ENCODE measurements around the gene NT5DC3. TPM values are rescaled to one million over a fixed set of nuclear protein-coding genes. Genes with fewer than 3 reads are reported as not detected.
A peak's percentile ranks its signal among the peaks of the same experiment; 100 is the strongest.

Gene NT5DC3
- 2.2 TPM for polyA plus RNA-seq (2013, experiment 1 of 2)
- polyA plus RNA-seq (2013, experiment 2 of 2): 2.2 TPM

DNA sequence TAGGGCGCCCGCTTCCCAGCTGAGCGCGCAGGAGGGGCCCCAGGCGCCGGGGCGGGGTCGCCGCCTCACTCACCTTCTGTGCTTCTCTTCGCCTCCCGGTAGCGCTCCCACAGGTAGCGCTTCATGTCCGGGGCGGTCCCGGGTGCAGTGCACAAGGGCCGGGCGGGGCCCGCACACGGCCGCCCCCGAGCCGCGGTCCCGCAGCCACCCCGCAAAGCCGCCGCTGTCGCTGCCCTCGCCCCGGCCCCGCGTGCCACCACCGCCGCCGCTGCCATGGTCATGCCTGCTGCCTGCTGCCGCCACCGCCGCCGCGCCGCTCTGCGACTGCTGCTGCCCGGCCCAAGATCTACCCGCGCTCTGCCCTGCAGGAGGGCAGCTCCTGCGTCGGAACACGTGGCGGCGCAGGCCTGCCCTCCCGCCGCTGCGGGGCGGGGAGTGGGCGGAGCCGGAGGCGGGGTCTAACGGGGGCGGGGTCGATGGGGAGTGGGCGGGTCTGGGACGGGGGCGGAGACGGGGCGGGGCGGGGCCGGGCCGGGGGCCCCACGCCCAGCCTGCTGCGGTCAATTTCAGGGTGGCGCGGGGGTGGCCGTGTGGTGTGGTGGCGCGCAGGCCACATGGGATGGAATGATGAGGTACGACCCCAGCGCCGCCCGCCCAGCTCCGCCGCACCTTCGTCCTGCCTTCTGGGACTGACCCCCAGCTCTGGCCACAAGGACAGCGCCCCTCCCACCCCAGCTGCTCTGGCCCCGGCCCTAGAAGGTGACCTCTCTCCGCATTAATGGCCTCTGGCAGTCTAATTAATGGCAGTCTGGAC is at the start of gene NT5DC3:
Gene NT5DC3 (minus strand): TSS at position 359 of the 814 bp plus-strand sequence. CDS start 78 bp downstream, at position 281.
- H3K79me1 ChIP-seq (ENCODE audit: low read depth, low read length): no peaks in the 10 kb centered on the region
- WGBS, 2 donors (ENCODE audit: extremely low coverage in 2 of 2, insufficient read length in 2 of 2, insufficient replicate concordance in 1 of 2): no CpG with 5 or more reads among the region's 86 CpGs
- peak within 1 kb of the TSS; percentile 72 to 87 for H3K4me3 ChIP-seq (ENCODE audit: low read length in 2 of 2)
- peaks cover 0 to 7% (median 7%) of the 10 kb centered on the region in 3 experiments for H3K27me3 ChIP-seq (ENCODE audit: control insufficient read depth in 3 of 3, insufficient read depth in 3 of 3, low read depth in 1 of 3, low read length in 3 of 3)
- peak within 1 kb of the TSS; percentile 92 for H3K18ac ChIP-seq (ENCODE audit: low read length)
- no peak within 1 kb of the TSS for H3K14ac ChIP-seq (ENCODE audit: low read length)
- peaks cover 0 to 1% of the 10 kb centered on the region in 2 donors for H3K4me1 ChIP-seq (ENCODE audit: control insufficient read depth in 2 of 2, insufficient read depth in 1 of 2, low read depth in 1 of 2, low read length in 2 of 2)
- H3K27ac ChIP-seq (replicated peaks; ENCODE audit: low read length): no peak within 1 kb of the TSS
- no peak within 1 kb of the TSS for H2BK5ac ChIP-seq (ENCODE audit: low read length)
- peak within 1 kb of the TSS; percentile 98 for H2AFZ ChIP-seq (ENCODE audit: low read length)
- H2BK15ac ChIP-seq (ENCODE audit: low read length): peak within 1 kb of the TSS; percentile 52
- peak within 1 kb of the TSS; percentile 95 for H3K9ac ChIP-seq (ENCODE audit: low read depth, low read length, poor library complexity)
- H4K8ac ChIP-seq (ENCODE audit: low read depth, low read length): no peak within 1 kb of the TSS
- H3K4me2 ChIP-seq (ENCODE audit: insufficient read depth, low read length, poor library complexity, severe bottlenecking): peak within 1 kb of the TSS; percentile 99
- no peaks in the 10 kb centered on the region for H3K36me3 ChIP-seq (replicated peaks in 1 of 2; ENCODE audit: control insufficient read depth in 2 of 2, insufficient read depth in 2 of 2, low read length in 2 of 2)
- H3K4ac ChIP-seq (ENCODE audit: low read length): no peak within 1 kb of the TSS
- no peak within 1 kb of the TSS for H2BK120ac ChIP-seq (ENCODE audit: low read depth, low read length)
- H2BK12ac ChIP-seq (ENCODE audit: low read length): no peak within 1 kb of the TSS
- peak within 1 kb of the TSS; percentile 53 for H2AK5ac ChIP-seq (ENCODE audit: low read depth, low read length)
- peak within 1 kb of the TSS; percentile 100 for H3K23ac ChIP-seq (ENCODE audit: low read depth, low read length, poor library complexity)
- H4K91ac ChIP-seq (ENCODE audit: low read depth, low read length, poor library complexity): no peak within 1 kb of the TSS
- no peaks in the 10 kb centered on the region for H3K9me3 ChIP-seq (replicated peaks in 1 of 2; ENCODE audit: control insufficient read depth in 2 of 2, insufficient read depth in 1 of 2, low read depth in 1 of 2, low read length in 2 of 2)
- DNase-seq (ENCODE audit: low spot score): peak; percentile 83

- WGBS, 2 donors (ENCODE audit: extremely low coverage in 2 of 2, insufficient read length in 2 of 2, insufficient replicate concordance in 1 of 2): no CpG with 5 or more reads among the region's 1 CpG
- no peak overlapping the region for H2BK5ac ChIP-seq (ENCODE audit: low read length)
- no peak overlapping the region for H3K9ac ChIP-seq (ENCODE audit: low read depth, low read length, poor library complexity)
These were observed 46.7 kb upstream of the NT5DC3 start for GRCh38 chr12:103887738-103888137.

DNA sequence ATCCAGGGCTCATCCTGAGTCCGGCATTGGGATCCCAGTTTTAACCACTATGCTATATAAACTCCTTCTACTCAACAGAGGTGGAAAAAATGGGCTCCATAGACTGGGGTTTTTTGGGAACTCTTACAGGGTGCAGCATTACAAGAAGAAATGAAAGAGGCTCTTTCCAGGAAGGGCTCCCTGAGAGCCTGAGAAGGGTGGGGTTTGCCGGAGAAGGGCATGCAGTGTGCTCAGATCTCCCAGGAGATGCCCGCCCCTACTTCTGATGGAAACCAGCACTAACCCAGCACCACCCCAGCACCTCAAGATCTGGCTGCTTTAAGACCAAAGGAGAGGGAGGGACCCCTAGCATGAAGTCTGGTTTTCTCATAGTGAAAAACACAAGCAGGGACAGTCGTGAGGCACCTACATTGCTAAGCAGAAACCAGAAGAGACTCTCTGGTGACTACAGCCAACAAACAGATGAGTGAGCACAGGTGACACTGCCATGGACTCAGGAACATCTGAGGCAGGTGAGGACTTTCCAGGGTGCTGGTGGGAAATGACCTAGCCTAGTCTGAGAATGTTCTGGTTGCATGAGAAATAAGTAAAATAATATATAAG is 45.3 kb upstream of the NT5DC3 start:
- no CpG with 5 or more reads among the region's 4 CpGs for WGBS, 2 donors (ENCODE audit: extremely low coverage in 2 of 2, insufficient read length in 2 of 2, insufficient replicate concordance in 1 of 2)
- H2AK5ac ChIP-seq (ENCODE audit: low read depth, low read length): no peak overlapping the region
- H3K18ac ChIP-seq (ENCODE audit: low read length): no peak overlapping the region
- no peak overlapping the region for H2BK15ac ChIP-seq (ENCODE audit: low read length)
- H3K9ac ChIP-seq (ENCODE audit: low read depth, low read length, poor library complexity): no peak overlapping the region
- no peak overlapping the region for H2BK12ac ChIP-seq (ENCODE audit: low read length)
- no peak overlapping the region for H3K23ac ChIP-seq (ENCODE audit: low read depth, low read length, poor library complexity)
- H2AFZ ChIP-seq (ENCODE audit: low read length): no peak overlapping the region
- H3K9me3 ChIP-seq (replicated peaks in 1 of 2; ENCODE audit: control insufficient read depth in 2 of 2, insufficient read depth in 1 of 2, low read depth in 1 of 2, low read length in 2 of 2): no peaks in the 10 kb centered on the region
- DNase-seq (ENCODE audit: low spot score): no peak
- H3K14ac ChIP-seq (ENCODE audit: low read length): no peak overlapping the region
- no peak overlapping the region for H3K4me3 ChIP-seq (ENCODE audit: low read length in 2 of 2)
- no peak overlapping the region for H4K91ac ChIP-seq (ENCODE audit: low read depth, low read length, poor library complexity)
- H2BK120ac ChIP-seq (ENCODE audit: low read depth, low read length): no peak overlapping the region
- no peak overlapping the region for H2BK5ac ChIP-seq (ENCODE audit: low read length)
- no peak overlapping the region for H4K8ac ChIP-seq (ENCODE audit: low read depth, low read length)
- no peaks in the 10 kb centered on the region for H3K27me3 ChIP-seq (ENCODE audit: control insufficient read depth in 3 of 3, insufficient read depth in 3 of 3, low read depth in 1 of 3, low read length in 3 of 3)
- H3K4me2 ChIP-seq (ENCODE audit: insufficient read depth, low read length, poor library complexity, severe bottlenecking): no peak overlapping the region
- no peak overlapping the region for H3K27ac ChIP-seq (replicated peaks; ENCODE audit: low read length)
- no peaks in the 10 kb centered on the region for H3K36me3 ChIP-seq (replicated peaks in 1 of 2; ENCODE audit: control insufficient read depth in 2 of 2, insufficient read depth in 2 of 2, low read length in 2 of 2)
- H3K79me1 ChIP-seq (ENCODE audit: low read depth, low read length): no peaks in the 10 kb centered on the region
- H3K4ac ChIP-seq (ENCODE audit: low read length): no peak overlapping the region
- H3K4me1 ChIP-seq (ENCODE audit: control insufficient read depth in 2 of 2, insufficient read depth in 1 of 2, low read depth in 1 of 2, low read length in 2 of 2): peaks cover 0 to 3% of the 10 kb centered on the region in 2 donors

More at GRCh38 chr12:103887738-103888137, 46.7 kb upstream of the NT5DC3 start:
- Histone ChIP-seq H2BK15ac (ENCODE audit: low read length) (no peak overlapping the region), H3K4ac (ENCODE audit: low read length) (no peak overlapping the region), H3K4me1 (ENCODE audit: control insufficient read depth in 2 of 2, insufficient read depth in 1 of 2, low read depth in 1 of 2, low read length in 2 of 2) (no peaks in the 10 kb centered on the region), H3K9me3 (replicated peaks in 1 of 2; ENCODE audit: control insufficient read depth in 2 of 2, insufficient read depth in 1 of 2, low read depth in 1 of 2, low read length in 2 of 2) (no peaks in the 10 kb centered on the region), H4K91ac (ENCODE audit: low read depth, low read length, poor library complexity) (no peak overlapping the region), H4K8ac (ENCODE audit: low read depth, low read length) (no peak overlapping the region), H2AK5ac (ENCODE audit: low read depth, low read length) (no peak overlapping the region), H2BK120ac (ENCODE audit: low read depth, low read length) (no peak overlapping the region), H3K4me2 (ENCODE audit: insufficient read depth, low read length, poor library complexity, severe bottlenecking) (no peak overlapping the region), H3K14ac (ENCODE audit: low read length) (no peak overlapping the region), H3K27me3 (ENCODE audit: control insufficient read depth in 3 of 3, insufficient read depth in 3 of 3, low read depth in 1 of 3, low read length in 3 of 3) (no peaks in the 10 kb centered on the region), H2AFZ (ENCODE audit: low read length) (no peak overlapping the region), H3K18ac (ENCODE audit: low read length) (no peak overlapping the region), H3K27ac (replicated peaks; ENCODE audit: low read length) (no peak overlapping the region), H2BK12ac (ENCODE audit: low read length) (no peak overlapping the region), H3K79me1 (ENCODE audit: low read depth, low read length) (no peaks in the 10 kb centered on the region), H3K23ac (ENCODE audit: low read depth, low read length, poor library complexity) (no peak overlapping the region), H3K36me3 (replicated peaks in 1 of 2; ENCODE audit: control insufficient read depth in 2 of 2, insufficient read depth in 2 of 2, low read length in 2 of 2) (no peaks in the 10 kb centered on the region), H3K4me3 (ENCODE audit: low read length in 2 of 2) (no peak overlapping the region)
- DNase-seq (ENCODE audit: low spot score): no peak

GRCh38 chr12:103884316-103884715 is 43.3 kb upstream of the NT5DC3 start:
- H3K14ac ChIP-seq (ENCODE audit: low read length): no peak overlapping the region
- H3K18ac ChIP-seq (ENCODE audit: low read length): no peak overlapping the region
- no peaks in the 10 kb centered on the region for H3K79me1 ChIP-seq (ENCODE audit: low read depth, low read length)
- no peak overlapping the region for H2BK12ac ChIP-seq (ENCODE audit: low read length)
- no peak overlapping the region for H2AK5ac ChIP-seq (ENCODE audit: low read depth, low read length)
- H3K4ac ChIP-seq (ENCODE audit: low read length): no peak overlapping the region
- DNase-seq (ENCODE audit: low spot score): peak; percentile 8
- H2AFZ ChIP-seq (ENCODE audit: low read length): peak overlapping the region; percentile 63
- no peak overlapping the region for H3K23ac ChIP-seq (ENCODE audit: low read depth, low read length, poor library complexity)
- no peak overlapping the region for H4K91ac ChIP-seq (ENCODE audit: low read depth, low read length, poor library complexity)
- WGBS, 2 donors (ENCODE audit: extremely low coverage in 2 of 2, insufficient read length in 2 of 2, insufficient replicate concordance in 1 of 2): no CpG with 5 or more reads among the region's 4 CpGs
- H3K4me2 ChIP-seq (ENCODE audit: insufficient read depth, low read length, poor library complexity, severe bottlenecking): no peak overlapping the region
- H3K4me3 ChIP-seq (ENCODE audit: low read length in 2 of 2): no peak overlapping the region
- H3K27me3 ChIP-seq (ENCODE audit: control insufficient read depth in 3 of 3, insufficient read depth in 3 of 3, low read depth in 1 of 3, low read length in 3 of 3): no peaks in the 10 kb centered on the region
- no peak overlapping the region for H4K8ac ChIP-seq (ENCODE audit: low read depth, low read length)
- no peak overlapping the region for H2BK15ac ChIP-seq (ENCODE audit: low read length)
- no peak overlapping the region for H2BK5ac ChIP-seq (ENCODE audit: low read length)
- peaks cover 0 to 15% of the 10 kb centered on the region in 2 donors for H3K4me1 ChIP-seq (ENCODE audit: control insufficient read depth in 2 of 2, insufficient read depth in 1 of 2, low read depth in 1 of 2, low read length in 2 of 2)
- no peak overlapping the region for H2BK120ac ChIP-seq (ENCODE audit: low read depth, low read length)
- no peaks in the 10 kb centered on the region for H3K36me3 ChIP-seq (replicated peaks in 1 of 2; ENCODE audit: control insufficient read depth in 2 of 2, insufficient read depth in 2 of 2, low read length in 2 of 2)
- H3K9me3 ChIP-seq (replicated peaks in 1 of 2; ENCODE audit: control insufficient read depth in 2 of 2, insufficient read depth in 1 of 2, low read depth in 1 of 2, low read length in 2 of 2): no peaks in the 10 kb centered on the region
- no peak overlapping the region for H3K27ac ChIP-seq (replicated peaks; ENCODE audit: low read length)
- no peak overlapping the region for H3K9ac ChIP-seq (ENCODE audit: low read depth, low read length, poor library complexity)
